Mesendoderm (in vitro differentiated cells): Measurements from ENCODE around the gene MTUS2.
"Not testable (repeated sequence)": the region's sequence is repeated elsewhere in the genome, so short reads cannot be mapped to it uniquely, and the experiment has no call there.

Experiments
- DNase-seq: peaks from one replicate; pipeline ENCODE4 v3.0.0; 2013
- H2AK5ac ChIP-seq: 2 replicates; pipeline ENCODE4 v1.6.1; 2013; ENCODE audit warnings: low read length, inconsistent platforms
- H2BK120ac ChIP-seq: 2 replicates; pipeline ENCODE4 v1.6.1; 2013; ENCODE audit warnings: low read depth, mild to moderate bottlenecking, low read length, moderate library complexity, mixed read lengths
- H2BK15ac ChIP-seq: replicated peaks from 2 replicates; pipeline ENCODE4 v1.6.1; 2013; ENCODE audit warnings: low read depth, mild to moderate bottlenecking, moderate library complexity
- H2BK5ac ChIP-seq: 2 replicates; pipeline ENCODE4 v1.6.1; 2013; ENCODE audit warnings: low read length, inconsistent platforms
- H3K18ac ChIP-seq: 2 replicates; pipeline ENCODE4 v1.6.1; 2013; ENCODE audit warnings: mild to moderate bottlenecking, low read length, mixed read lengths
- H3K23ac ChIP-seq: one replicate; pipeline ENCODE4 v1.6.1; 2013; ENCODE audit warnings: low read length
- H3K27ac ChIP-seq: 2 replicates; pipeline ENCODE4 v1.5.1; 2013; ENCODE audit warnings: low read depth, mild to moderate bottlenecking, inconsistent platforms, low read length, moderate library complexity
- H3K27me3 ChIP-seq: 2 replicates; pipeline ENCODE4 v1.6.1; 2013; ENCODE audit warnings: low read length, control low read depth, mild to moderate bottlenecking, inconsistent platforms; ENCODE audit not compliant: insufficient read depth, poor library complexity
- H3K36me3 ChIP-seq: 2 replicates; pipeline ENCODE4 v1.6.1; 2013; ENCODE audit warnings: low read length, inconsistent platforms; ENCODE audit not compliant: control insufficient read depth, insufficient read depth
- H3K4ac ChIP-seq: one replicate; pipeline ENCODE4 v1.6.1; 2013; ENCODE audit warnings: low read depth, mild to moderate bottlenecking, low read length, moderate library complexity
- H3K4me1 ChIP-seq: 2 replicates; pipeline ENCODE4 v1.6.1; 2013; ENCODE audit warnings: low read depth, low read length, inconsistent platforms; ENCODE audit not compliant: control insufficient read depth
- H3K4me2 ChIP-seq: 2 replicates; pipeline ENCODE4 v1.6.1; 2013; ENCODE audit warnings: low read length
- H3K4me3 ChIP-seq: 2 replicates; pipeline ENCODE4 v1.5.1; 2013; ENCODE audit warnings: mild to moderate bottlenecking, low read length
- H3K56ac ChIP-seq: one replicate; pipeline ENCODE4 v1.6.1; 2013; ENCODE audit warnings: low read length
- H3K79me1 ChIP-seq: 2 replicates; pipeline ENCODE4 v1.6.1; 2013; ENCODE audit warnings: low read length, inconsistent platforms
- H3K79me2 ChIP-seq: 2 replicates; pipeline ENCODE4 v1.6.1; 2013; ENCODE audit warnings: mild to moderate bottlenecking, low read length; ENCODE audit not compliant: control insufficient read depth, insufficient read depth
- H3K9ac ChIP-seq: 2 replicates; pipeline ENCODE4 v1.6.1; 2013; ENCODE audit warnings: low read length, inconsistent platforms
- H4K5ac ChIP-seq: one replicate; pipeline ENCODE4 v1.6.1; 2013; ENCODE audit warnings: low read length
- H4K8ac ChIP-seq: one replicate; pipeline ENCODE4 v1.6.1; 2013; ENCODE audit warnings: low read depth, mild to moderate bottlenecking, control low read depth, low read length, moderate library complexity
- WGBS: extraction: QIAGEN DNeasy Blood & Tissue Kit; methylation state at CpG from one replicate; pipeline ENCODE4 v1.1.7; 2013; ENCODE audit warnings: low lambda C conversion rate, missing lambda C conversion rate; ENCODE audit not compliant: insufficient coverage; ENCODE audit errors: extremely low coverage; 5-methylcytosine and 5-hydroxymethylcytosine counted together

MTUS2 gene

DNA sequence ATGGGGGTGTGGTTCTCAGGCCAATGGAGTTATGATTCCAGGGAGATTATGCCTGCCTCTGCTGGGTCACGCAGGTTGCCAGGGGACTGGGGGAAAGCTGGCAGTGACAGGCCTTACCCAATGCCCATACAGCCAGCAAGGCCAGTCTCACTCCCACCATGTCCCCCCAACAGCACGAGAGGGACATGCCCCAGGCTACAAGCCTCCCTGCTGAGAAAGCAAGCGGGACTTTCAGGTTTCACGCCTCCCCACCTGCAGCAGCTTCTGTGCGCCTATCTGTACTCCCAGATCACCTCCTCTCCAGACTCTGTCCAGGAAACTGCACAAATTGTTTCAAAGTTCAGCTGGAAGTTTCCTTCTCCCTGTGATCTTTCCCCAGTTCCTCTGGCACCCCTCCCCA is 391.0 kb downstream of the MTUS2 start:
- not testable (repeated sequence) for H3K79me1 ChIP-seq, H3K4me1 ChIP-seq, H3K56ac ChIP-seq, H3K4ac ChIP-seq, H2BK15ac ChIP-seq, H2AK5ac ChIP-seq, DNase-seq, H2BK5ac ChIP-seq, H2BK120ac ChIP-seq, H3K27me3 ChIP-seq, H4K5ac ChIP-seq, H3K9ac ChIP-seq, H3K27ac ChIP-seq, H4K8ac ChIP-seq, H3K79me2 ChIP-seq, H3K4me3 ChIP-seq, H3K23ac ChIP-seq, H3K36me3 ChIP-seq, H3K18ac ChIP-seq, H3K4me2 ChIP-seq
- WGBS, result no CpG with 5 or more reads among the region's 5 CpGs

- no CpG with 5 or more reads among the region's 5 CpGs for WGBS
- Histone ChIP-seq H3K4me1 (no peaks in the 10 kb centered on the region), H4K5ac (no peak overlapping the region), H2BK15ac (no peak overlapping the region), H3K4ac (no peak overlapping the region), H3K23ac (no peak overlapping the region), H2AK5ac (no peak overlapping the region), H3K27ac (no peak overlapping the region), H3K9ac (no peak overlapping the region), H3K56ac (no peak overlapping the region), H3K27me3 (no peaks in the 10 kb centered on the region), H3K4me2 (no peak overlapping the region), H3K4me3 (no peak overlapping the region), H2BK120ac (no peak overlapping the region), H4K8ac (no peak overlapping the region), H3K18ac (no peak overlapping the region), H3K79me1 (no peaks in the 10 kb centered on the region), H3K36me3 (no peaks in the 10 kb centered on the region), H3K79me2 (no peaks in the 10 kb centered on the region), H2BK5ac (no peak overlapping the region)
- no peak for DNase-seq
Observed at GRCh38 chr13:29222458-29222857, 402.3 kb downstream of the MTUS2 start.

DNA sequence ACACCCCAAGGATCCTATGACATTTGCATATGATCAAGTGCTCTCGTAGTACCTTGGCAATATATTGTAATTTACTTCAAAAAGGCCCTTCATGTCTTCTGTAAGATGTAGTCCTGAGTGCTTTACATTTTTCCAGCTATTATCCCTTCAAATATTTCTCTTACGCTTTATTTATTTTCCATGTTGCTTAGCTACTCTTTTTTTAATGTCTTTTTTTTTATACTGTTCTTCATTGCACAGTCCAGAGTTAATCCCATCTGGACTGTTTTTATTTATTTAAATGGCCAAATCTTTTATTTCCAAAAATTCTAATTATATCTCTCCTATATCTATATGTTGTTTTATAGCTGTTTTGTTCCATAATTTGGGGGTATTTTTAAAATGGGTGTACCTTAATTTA is 404.1 kb downstream of the MTUS2 start:
- H3K4me1 ChIP-seq, result no peaks in the 10 kb centered on the region
- no peaks in the 10 kb centered on the region for H3K27me3 ChIP-seq
- no peak for DNase-seq
- no peaks in the 10 kb centered on the region for H3K79me1 ChIP-seq
- H3K9ac ChIP-seq, result no peak overlapping the region
- H2BK5ac ChIP-seq, result no peak overlapping the region
- no peak overlapping the region for H4K5ac ChIP-seq
- H3K27ac ChIP-seq, result no peak overlapping the region
- no peak overlapping the region for H2BK15ac ChIP-seq
- H2BK120ac ChIP-seq, result no peak overlapping the region
- no peak overlapping the region for H3K4ac ChIP-seq
- H3K23ac ChIP-seq, result no peak overlapping the region
- H3K79me2 ChIP-seq, result no peaks in the 10 kb centered on the region
- no CpG with 5 or more reads among the region's 2 CpGs for WGBS
- H4K8ac ChIP-seq, result no peak overlapping the region
- no peaks in the 10 kb centered on the region for H3K36me3 ChIP-seq
- H3K4me3 ChIP-seq, result no peak overlapping the region
- no peak overlapping the region for H2AK5ac ChIP-seq
- H3K18ac ChIP-seq, result no peak overlapping the region
- H3K56ac ChIP-seq, result no peak overlapping the region
- no peak overlapping the region for H3K4me2 ChIP-seq

GRCh38 chr13:29227576-29227975 is 407.4 kb downstream of the MTUS2 start:
- no peak overlapping the region for H3K4me3 ChIP-seq
- H3K4me2 ChIP-seq, result no peak overlapping the region
- H4K5ac ChIP-seq, result no peak overlapping the region
- DNase-seq, result no peak
- no peak overlapping the region for H3K18ac ChIP-seq
- no peaks in the 10 kb centered on the region for H3K36me3 ChIP-seq
- no peak overlapping the region for H3K23ac ChIP-seq
- no peak overlapping the region for H4K8ac ChIP-seq
- H3K4ac ChIP-seq, result no peak overlapping the region
- H3K9ac ChIP-seq, result no peak overlapping the region
- H3K56ac ChIP-seq, result no peak overlapping the region
- no peak overlapping the region for H2AK5ac ChIP-seq
- no peaks in the 10 kb centered on the region for H3K27me3 ChIP-seq
- H3K79me1 ChIP-seq, result no peaks in the 10 kb centered on the region
- no peak overlapping the region for H2BK15ac ChIP-seq
- H3K79me2 ChIP-seq, result no peaks in the 10 kb centered on the region
- H2BK120ac ChIP-seq, result no peak overlapping the region
- H3K4me1 ChIP-seq, result no peaks in the 10 kb centered on the region
- no peak overlapping the region for H3K27ac ChIP-seq
- H2BK5ac ChIP-seq, result no peak overlapping the region

GRCh38 chr13:29230299-29230845 is 410.2 kb downstream of the MTUS2 start:
- WGBS, result no CpG with 5 or more reads among the region's 3 CpGs
- Histone ChIP-seq H2BK15ac (no peak overlapping the region), H3K18ac (no peak overlapping the region), H3K4me3 (no peak overlapping the region), H4K8ac (no peak overlapping the region), H3K4ac (no peak overlapping the region), H3K79me1 (no peaks in the 10 kb centered on the region), H2BK120ac (no peak overlapping the region), H2BK5ac (no peak overlapping the region), H3K9ac (no peak overlapping the region), H3K23ac (no peak overlapping the region), H3K27me3 (no peaks in the 10 kb centered on the region), H3K79me2 (no peaks in the 10 kb centered on the region), H3K27ac (no peak overlapping the region), H3K4me1 (no peaks in the 10 kb centered on the region), H2AK5ac (no peak overlapping the region), H3K4me2 (no peak overlapping the region), H3K36me3 (no peaks in the 10 kb centered on the region), H4K5ac (no peak overlapping the region), H3K56ac (no peak overlapping the region)
- no peak for DNase-seq

GRCh38 chr13:29239653-29240525 is 419.8 kb downstream of the MTUS2 start:
- Histone ChIP-seq H3K4me1 (no peaks in the 10 kb centered on the region), H3K23ac (no peak overlapping the region), H3K4me3 (no peak overlapping the region), H4K8ac (no peak overlapping the region), H3K9ac (no peak overlapping the region), H3K4me2 (no peak overlapping the region), H2BK5ac (no peak overlapping the region), H3K27ac (no peak overlapping the region), H3K18ac (no peak overlapping the region), H4K5ac (no peak overlapping the region), H3K36me3 (no peaks in the 10 kb centered on the region), H2BK120ac (no peak overlapping the region), H2AK5ac (no peak overlapping the region), H3K4ac (no peak overlapping the region), H2BK15ac (no peak overlapping the region), H3K79me1 (no peaks in the 10 kb centered on the region), H3K27me3 (no peaks in the 10 kb centered on the region), H3K79me2 (no peaks in the 10 kb centered on the region), H3K56ac (no peak overlapping the region)
- WGBS, result no CpG with 5 or more reads among the region's 3 CpGs
- DNase-seq, result no peak
